Measurements from ENCODE around the gene LDB2. TPM values are rescaled to one million over a fixed set of nuclear protein-coding genes. Genes with fewer than 3 reads are reported as not detected.

Gene LDB2
- total RNA-seq, 1 experiment from 2014 or later: 94.0 TPM

DNA sequence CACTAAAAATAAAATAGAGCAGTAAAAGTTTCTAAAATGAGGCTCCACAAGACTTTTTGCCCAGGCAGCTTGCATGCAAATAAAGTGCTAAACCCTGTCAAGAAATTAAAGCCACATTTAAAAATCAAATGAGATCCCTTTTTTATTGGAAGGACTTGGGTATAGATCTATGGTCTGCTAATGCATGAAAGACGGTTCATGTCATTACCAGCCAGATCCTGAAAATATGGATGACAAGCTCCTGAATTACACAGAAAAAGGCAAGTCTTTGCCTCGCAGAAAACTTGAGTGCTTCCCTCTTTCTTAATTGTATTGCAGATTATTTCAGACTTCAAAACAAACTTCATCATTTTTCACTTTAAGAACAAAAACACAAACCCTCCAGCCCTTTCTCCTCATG lies 169.6 kb downstream of the LDB2 start:
- no peaks in the 10 kb centered on the region for H3K27me3 ChIP-seq (ENCODE audit: control insufficient read depth, insufficient read depth, low read length)
- no peaks in the 10 kb centered on the region for H3K36me3 ChIP-seq (replicated peaks; ENCODE audit: control insufficient read depth, insufficient read depth, low read length)
- no peak overlapping the region for H3K4me3 ChIP-seq (ENCODE audit: insufficient read depth, low read depth, low read length)
- no peak for DNase-seq

DNA sequence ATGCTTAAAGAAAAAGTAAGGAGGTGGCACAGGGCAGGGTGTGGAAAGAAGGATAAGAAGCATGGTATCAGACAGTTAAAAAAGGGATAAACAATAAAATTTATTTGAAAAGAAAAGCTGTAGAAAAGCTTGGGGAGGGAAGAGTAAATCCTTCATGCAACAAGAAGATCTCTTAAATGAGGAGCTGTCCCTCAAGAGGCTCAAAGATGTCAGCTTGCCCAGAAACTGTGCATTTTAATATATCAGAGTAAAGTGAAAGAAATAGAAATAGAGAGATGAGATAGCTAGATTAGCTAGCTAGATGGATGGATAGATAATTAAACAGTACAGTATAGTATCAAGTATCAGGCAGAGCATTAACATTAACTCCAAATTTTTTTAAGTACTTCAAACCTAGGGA lies 170.3 kb downstream of the LDB2 start:
- no peak overlapping the region for H3K4me3 ChIP-seq (ENCODE audit: insufficient read depth, low read depth, low read length)
- H3K27me3 ChIP-seq (ENCODE audit: control insufficient read depth, insufficient read depth, low read length): no peaks in the 10 kb centered on the region
- H3K36me3 ChIP-seq (replicated peaks; ENCODE audit: control insufficient read depth, insufficient read depth, low read length): no peaks in the 10 kb centered on the region; the same call in 1 of the 2 replicates
- no peak for DNase-seq

- no peaks in the 10 kb centered on the region for H3K27me3 ChIP-seq (ENCODE audit: control insufficient read depth, insufficient read depth, low read length)
- H3K36me3 ChIP-seq (replicated peaks; ENCODE audit: control insufficient read depth, insufficient read depth, low read length): no peaks in the 10 kb centered on the region; the same call in 1 of the 2 replicates
- no peak overlapping the region for H3K4me3 ChIP-seq (ENCODE audit: insufficient read depth, low read depth, low read length)
- DNase-seq: no peak
These were observed 171.2 kb downstream of the LDB2 start for GRCh38 chr4:16727218-16727617.

- Histone ChIP-seq H3K4me3 (ENCODE audit: insufficient read depth, low read depth, low read length) (no peak overlapping the region), H3K36me3 (replicated peaks; ENCODE audit: control insufficient read depth, insufficient read depth, low read length) (no peaks in the 10 kb centered on the region; the same call in 1 of the 2 replicates), H3K27me3 (ENCODE audit: control insufficient read depth, insufficient read depth, low read length) (no peaks in the 10 kb centered on the region)
- no peak for DNase-seq
These were observed 171.9 kb downstream of the LDB2 start for GRCh38 chr4:16726368-16727050.

GRCh38 chr4:16725252-16725651 lies 173.2 kb downstream of the LDB2 start:
- DNase-seq: no peak
- Histone ChIP-seq H3K4me3 (ENCODE audit: insufficient read depth, low read depth, low read length) (no peak overlapping the region), H3K27me3 (ENCODE audit: control insufficient read depth, insufficient read depth, low read length) (no peaks in the 10 kb centered on the region), H3K36me3 (replicated peaks; ENCODE audit: control insufficient read depth, insufficient read depth, low read length) (no peaks in the 10 kb centered on the region; the same call in 1 of the 2 replicates)

GRCh38 chr4:16722416-16722815 lies 176.0 kb downstream of the LDB2 start:
- H3K27me3 ChIP-seq (ENCODE audit: control insufficient read depth, insufficient read depth, low read length): no peaks in the 10 kb centered on the region

GRCh38 chr4:16721613-16722291 lies 176.7 kb downstream of the LDB2 start:
- Histone ChIP-seq H3K27me3 (ENCODE audit: control insufficient read depth, insufficient read depth, low read length) (no peaks in the 10 kb centered on the region), H3K4me3 (ENCODE audit: insufficient read depth, low read depth, low read length) (no peak overlapping the region), H3K36me3 (replicated peaks; ENCODE audit: control insufficient read depth, insufficient read depth, low read length) (no peaks in the 10 kb centered on the region; the same call in 1 of the 2 replicates)
- no peak for DNase-seq

More at GRCh38 chr4:16722416-16722815, 176.0 kb downstream of the LDB2 start:
- Histone ChIP-seq H3K4me3 (ENCODE audit: insufficient read depth, low read depth, low read length) (no peak overlapping the region), H3K36me3 (replicated peaks; ENCODE audit: control insufficient read depth, insufficient read depth, low read length) (no peaks in the 10 kb centered on the region; the same call in 1 of the 2 replicates)
- no peak for DNase-seq

DNA sequence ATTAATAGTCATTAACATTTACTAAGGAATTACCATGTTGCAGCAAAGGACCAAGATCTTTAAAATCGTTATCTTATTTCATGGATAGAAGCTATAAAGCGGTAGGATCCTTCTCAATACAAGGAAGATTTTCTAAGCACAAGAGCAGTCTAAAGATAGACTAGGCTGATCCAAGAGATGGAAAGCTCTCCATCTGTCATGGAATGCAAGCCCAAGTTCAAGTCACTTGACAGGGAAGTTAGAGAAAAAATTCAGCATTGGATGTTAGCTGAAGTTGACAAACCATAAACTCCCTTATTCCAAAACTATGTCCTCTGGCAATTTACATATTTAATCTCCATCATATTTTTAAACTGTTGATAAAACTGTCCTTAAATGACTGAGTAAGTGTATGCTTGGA lies 177.7 kb downstream of the LDB2 start:
- H3K36me3 ChIP-seq (replicated peaks; ENCODE audit: control insufficient read depth, insufficient read depth, low read length): no peaks in the 10 kb centered on the region; the same call in 1 of the 2 replicates
- H3K27me3 ChIP-seq (ENCODE audit: control insufficient read depth, insufficient read depth, low read length): no peaks in the 10 kb centered on the region
- no peak for DNase-seq
- H3K4me3 ChIP-seq (ENCODE audit: insufficient read depth, low read depth, low read length): no peak overlapping the region

GRCh38 chr4:16717266-16717970 lies 181.0 kb downstream of the LDB2 start:
- Histone ChIP-seq H3K36me3 (replicated peaks; ENCODE audit: control insufficient read depth, insufficient read depth, low read length) (no peaks in the 10 kb centered on the region), H3K27me3 (ENCODE audit: control insufficient read depth, insufficient read depth, low read length) (no peaks in the 10 kb centered on the region), H3K4me3 (ENCODE audit: insufficient read depth, low read depth, low read length) (no peak overlapping the region)
- DNase-seq: no peak

GRCh38 chr4:16715482-16715881 lies 183.0 kb downstream of the LDB2 start:
- Histone ChIP-seq H3K27me3 (ENCODE audit: control insufficient read depth, insufficient read depth, low read length) (no peaks in the 10 kb centered on the region), H3K36me3 (replicated peaks; ENCODE audit: control insufficient read depth, insufficient read depth, low read length) (no peaks in the 10 kb centered on the region), H3K4me3 (ENCODE audit: insufficient read depth, low read depth, low read length) (no peak overlapping the region)
- no peak for DNase-seq

DNA sequence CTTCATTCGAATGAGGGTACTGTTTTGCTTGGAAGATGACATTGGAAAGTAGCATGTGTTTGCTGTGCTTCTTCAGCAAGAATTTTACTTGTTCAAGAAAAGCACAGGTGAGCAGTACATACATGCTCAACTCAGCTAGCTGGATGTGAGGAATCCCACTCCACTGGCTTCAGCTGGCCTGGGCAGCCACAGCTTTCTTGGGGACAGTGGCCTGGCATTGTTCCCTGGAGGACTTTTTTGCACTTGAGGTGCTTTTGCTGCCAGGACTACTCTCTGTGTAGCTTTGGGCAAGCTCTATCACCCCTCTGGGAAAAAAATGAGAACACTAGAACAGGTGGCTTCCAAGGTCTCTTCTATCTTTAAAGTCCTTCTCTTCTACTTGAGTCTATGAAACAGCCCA lies 184.3 kb downstream of the LDB2 start:
- DNase-seq: no peak
- no peaks in the 10 kb centered on the region for H3K27me3 ChIP-seq (ENCODE audit: control insufficient read depth, insufficient read depth, low read length)

DNA sequence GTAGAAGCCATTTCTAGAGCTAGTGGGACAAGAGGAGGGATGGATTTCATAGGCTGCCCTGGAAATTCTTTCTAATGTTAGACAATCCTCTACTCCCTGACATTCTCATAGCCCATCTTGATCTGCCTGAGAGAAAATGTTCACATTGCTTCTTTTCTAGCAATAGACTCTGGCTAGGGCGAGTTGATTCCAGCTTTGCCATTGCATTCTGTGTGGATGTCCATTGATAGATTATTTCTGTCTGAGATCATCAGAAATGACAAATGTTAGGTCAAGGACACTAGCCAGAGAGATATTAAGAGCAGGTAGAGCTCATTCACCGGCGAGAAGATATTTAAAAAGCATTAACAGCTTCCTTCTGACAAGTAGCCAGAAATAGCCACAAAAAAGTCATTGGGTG lies 184.7 kb downstream of the LDB2 start:
- H3K27me3 ChIP-seq (ENCODE audit: control insufficient read depth, insufficient read depth, low read length): no peaks in the 10 kb centered on the region
- H3K36me3 ChIP-seq (replicated peaks; ENCODE audit: control insufficient read depth, insufficient read depth, low read length): no peaks in the 10 kb centered on the region
- H3K4me3 ChIP-seq (ENCODE audit: insufficient read depth, low read depth, low read length): no peak overlapping the region
- no peak for DNase-seq

More for the DNA sequence above, 184.3 kb downstream of the LDB2 start:
- H3K4me3 ChIP-seq (ENCODE audit: insufficient read depth, low read depth, low read length): no peak overlapping the region
- H3K36me3 ChIP-seq (replicated peaks; ENCODE audit: control insufficient read depth, insufficient read depth, low read length): no peaks in the 10 kb centered on the region

- no peak for DNase-seq
- H3K27me3 ChIP-seq (ENCODE audit: control insufficient read depth, insufficient read depth, low read length): no peaks in the 10 kb centered on the region
- H3K4me3 ChIP-seq (ENCODE audit: insufficient read depth, low read depth, low read length): no peak overlapping the region
- no peaks in the 10 kb centered on the region for H3K36me3 ChIP-seq (replicated peaks; ENCODE audit: control insufficient read depth, insufficient read depth, low read length)
These were observed 185.2 kb downstream of the LDB2 start for GRCh38 chr4:16713271-16713670.

- no peaks in the 10 kb centered on the region for H3K36me3 ChIP-seq (replicated peaks; ENCODE audit: control insufficient read depth, insufficient read depth, low read length)
- no peak overlapping the region for H3K4me3 ChIP-seq (ENCODE audit: insufficient read depth, low read depth, low read length)
- DNase-seq: no peak
- no peaks in the 10 kb centered on the region for H3K27me3 ChIP-seq (ENCODE audit: control insufficient read depth, insufficient read depth, low read length)
These were observed 188.2 kb downstream of the LDB2 start for GRCh38 chr4:16710198-16710597.

GRCh38 chr4:16707874-16708273 lies 190.6 kb downstream of the LDB2 start:
- Histone ChIP-seq H3K4me3 (ENCODE audit: insufficient read depth, low read depth, low read length) (no peak overlapping the region), H3K27me3 (ENCODE audit: control insufficient read depth, insufficient read depth, low read length) (no peaks in the 10 kb centered on the region), H3K36me3 (replicated peaks; ENCODE audit: control insufficient read depth, insufficient read depth, low read length) (no peaks in the 10 kb centered on the region)
- no peak for DNase-seq
